Skeletal muscle satellite cell (primary cell): ENCODE data around the gene GSTT4.
"Not testable (repeated sequence)": the region's sequence is repeated elsewhere in the genome, so short reads cannot be mapped to it uniquely, and the experiment has no call there.

Experiments used
- H3K27me3 ChIP-seq: 2 replicates; pipeline ENCODE4 v1.7.0; 2013; ENCODE audit warnings: low read length; ENCODE audit not compliant: control insufficient read depth, insufficient read depth
- H3K36me3 ChIP-seq: 2 replicates; pipeline ENCODE4 v1.7.0; 2013; ENCODE audit warnings: mild to moderate bottlenecking, control low read depth, low read length; ENCODE audit not compliant: insufficient read depth
- H3K4me1 ChIP-seq: 2 replicates; pipeline ENCODE4 v1.7.0; 2013; ENCODE audit warnings: low read length; ENCODE audit not compliant: control insufficient read depth, insufficient read depth
- H3K4me2 ChIP-seq: 2 replicates; pipeline ENCODE4 v1.7.0; 2013; ENCODE audit warnings: mild to moderate bottlenecking, low read length
- H3K4me3 ChIP-seq: 2 replicates; pipeline ENCODE4 v1.7.0; 2013; ENCODE audit warnings: low read length
- H3K9ac ChIP-seq: 2 replicates; pipeline ENCODE4 v1.7.0; 2013; ENCODE audit warnings: mild to moderate bottlenecking, low read depth, low read length, moderate library complexity
- H3K9me3 ChIP-seq: replicated peaks from 2 replicates; pipeline ENCODE4 v1.7.0; 2013; ENCODE audit warnings: mild to moderate bottlenecking, control low read depth, low read length

The GSTT4 gene

GRCh38 chr22:24006207-24006913, 1.1 kb upstream of the GSTT4 start:
- Histone ChIP-seq H3K36me3 (no peaks in the 10 kb centered on the region), H3K4me1 (no peaks in the 10 kb centered on the region), H3K4me2 (no peak overlapping the region), H3K9me3 (no peaks in the 10 kb centered on the region), H3K9ac (no peak overlapping the region), H3K27me3 (peaks cover 13% of the 10 kb centered on the region), H3K4me3 (no peak overlapping the region)

- no peaks in the 10 kb centered on the region for H3K36me3 ChIP-seq
- H3K4me3 ChIP-seq: no peak overlapping the region
- H3K9me3 ChIP-seq: no peaks in the 10 kb centered on the region
- H3K4me2 ChIP-seq: no peak overlapping the region
- peaks cover 13% of the 10 kb centered on the region for H3K27me3 ChIP-seq
- H3K4me1 ChIP-seq: no peaks in the 10 kb centered on the region
- H3K9ac ChIP-seq: no peak overlapping the region
Measured at GRCh38 chr22:24003887-24004286, 1.4 kb downstream of the GSTT4 start.

- Histone ChIP-seq H3K36me3 (no peaks in the 10 kb centered on the region), H3K27me3 (peaks cover 13% of the 10 kb centered on the region), H3K9ac (no peak overlapping the region), H3K4me3 (no peak overlapping the region), H3K4me2 (no peak overlapping the region), H3K9me3 (no peaks in the 10 kb centered on the region), H3K4me1 (no peaks in the 10 kb centered on the region)
Measured at GRCh38 chr22:24002851-24003250, 2.4 kb downstream of the GSTT4 start.

GRCh38 chr22:24002272-24002671, 3.0 kb downstream of the GSTT4 start:
- no peak overlapping the region for H3K4me2 ChIP-seq
- no peaks in the 10 kb centered on the region for H3K36me3 ChIP-seq
- peaks cover 10% of the 10 kb centered on the region for H3K27me3 ChIP-seq
- no peaks in the 10 kb centered on the region for H3K9me3 ChIP-seq
- no peak overlapping the region for H3K4me3 ChIP-seq
- H3K4me1 ChIP-seq: no peaks in the 10 kb centered on the region
- H3K9ac ChIP-seq: no peak overlapping the region

GRCh38 chr22:24001314-24001713, 3.9 kb downstream of the GSTT4 start:
- H3K9me3 ChIP-seq: no peaks in the 10 kb centered on the region
- no peaks in the 10 kb centered on the region for H3K36me3 ChIP-seq
- H3K27me3 ChIP-seq: peaks cover 10% of the 10 kb centered on the region
- H3K4me2 ChIP-seq: no peak overlapping the region
- no peak overlapping the region for H3K9ac ChIP-seq
- no peak overlapping the region for H3K4me3 ChIP-seq
- no peaks in the 10 kb centered on the region for H3K4me1 ChIP-seq

- not testable (repeated sequence) for H3K4me2 ChIP-seq, H3K9ac ChIP-seq, H3K4me3 ChIP-seq, H3K36me3 ChIP-seq, H3K27me3 ChIP-seq, H3K9me3 ChIP-seq, H3K4me1 ChIP-seq
Measured at GRCh38 chr22:23999779-24000178, 5.5 kb downstream of the GSTT4 start.

- Histone ChIP-seq H3K36me3 (no peaks in the 10 kb centered on the region), H3K4me3 (no peak overlapping the region), H3K27me3 (no peaks in the 10 kb centered on the region), H3K4me2 (no peak overlapping the region), H3K4me1 (no peaks in the 10 kb centered on the region), H3K9ac (no peak overlapping the region), H3K9me3 (no peaks in the 10 kb centered on the region)
Measured at GRCh38 chr22:23997092-23997491, 8.2 kb downstream of the GSTT4 start.

- H3K9ac ChIP-seq, H3K36me3 ChIP-seq, H3K27me3 ChIP-seq, H3K9me3 ChIP-seq, H3K4me2 ChIP-seq, H3K4me1 ChIP-seq, H3K4me3 ChIP-seq: not testable (repeated sequence)
Measured at GRCh38 chr22:23993581-23994177, 11.6 kb downstream of the GSTT4 start.

GRCh38 chr22:23993080-23993479, 12.2 kb downstream of the GSTT4 start:
- H3K36me3 ChIP-seq, H3K27me3 ChIP-seq, H3K9ac ChIP-seq, H3K4me2 ChIP-seq, H3K9me3 ChIP-seq, H3K4me3 ChIP-seq, H3K4me1 ChIP-seq: not testable (repeated sequence)

- H3K9me3 ChIP-seq, H3K36me3 ChIP-seq, H3K4me3 ChIP-seq, H3K9ac ChIP-seq, H3K4me2 ChIP-seq, H3K27me3 ChIP-seq, H3K4me1 ChIP-seq: not testable (repeated sequence)
Measured at GRCh38 chr22:23989583-23990244, 15.5 kb downstream of the GSTT4 start.

- not testable (repeated sequence) for H3K4me2 ChIP-seq, H3K36me3 ChIP-seq, H3K9ac ChIP-seq, H3K4me1 ChIP-seq, H3K9me3 ChIP-seq, H3K4me3 ChIP-seq, H3K27me3 ChIP-seq
Measured at GRCh38 chr22:23986538-23987178, 18.6 kb downstream of the GSTT4 start.
